ENCODE results near the gene EXOC2.

Gene EXOC2

GRCh38 chr6:449486-450419 is 243.2 kb downstream of the EXOC2 start:
- in situ Hi-C loops (cut with MboI; ENCODE audit: low sequenced_read_pairs), result no loop called here

GRCh38 chr6:449057-449430 is 243.9 kb downstream of the EXOC2 start:
- in situ Hi-C loops (cut with MboI; ENCODE audit: low sequenced_read_pairs), result no loop called here

- in situ Hi-C loops (cut with MboI; ENCODE audit: low sequenced_read_pairs), result no loop called here
These were observed 244.5 kb downstream of the EXOC2 start for GRCh38 chr6:448296-449056.

GRCh38 chr6:447381-448165 is 245.4 kb downstream of the EXOC2 start:
- in situ Hi-C loops (cut with MboI; ENCODE audit: low sequenced_read_pairs), result no loop called here

GRCh38 chr6:446418-447366 is 246.2 kb downstream of the EXOC2 start:
- in situ Hi-C loops (cut with MboI; ENCODE audit: low sequenced_read_pairs), result no loop called here

GRCh38 chr6:445571-446417 is 247.1 kb downstream of the EXOC2 start:
- in situ Hi-C loops (cut with MboI; ENCODE audit: low sequenced_read_pairs), result no loop called here

- in situ Hi-C loops (cut with MboI; ENCODE audit: low sequenced_read_pairs), result no loop called here
These were observed 248.2 kb downstream of the EXOC2 start for GRCh38 chr6:444653-445275.

- in situ Hi-C loops (cut with MboI; ENCODE audit: low sequenced_read_pairs), result no loop called here
These were observed 249.2 kb downstream of the EXOC2 start for GRCh38 chr6:443621-444159.

- in situ Hi-C loops (cut with MboI; ENCODE audit: low sequenced_read_pairs), result no loop called here
These were observed 251.6 kb downstream of the EXOC2 start for GRCh38 chr6:441126-441920.

- in situ Hi-C loops (cut with MboI; ENCODE audit: low sequenced_read_pairs), result no loop called here
These were observed 253.2 kb downstream of the EXOC2 start for GRCh38 chr6:439641-440167.

GRCh38 chr6:438634-439170 is 254.2 kb downstream of the EXOC2 start:
- in situ Hi-C loops (cut with MboI; ENCODE audit: low sequenced_read_pairs), result no loop called here

GRCh38 chr6:437037-437392 is 255.9 kb downstream of the EXOC2 start:
- in situ Hi-C loops (cut with MboI; ENCODE audit: low sequenced_read_pairs), result no loop called here

GRCh38 chr6:436308-437036 is 256.5 kb downstream of the EXOC2 start:
- in situ Hi-C loops (cut with MboI; ENCODE audit: low sequenced_read_pairs), result no loop called here

GRCh38 chr6:435441-436307 is 257.3 kb downstream of the EXOC2 start:
- in situ Hi-C loops (cut with MboI; ENCODE audit: low sequenced_read_pairs), result no loop called here
